NK-92 (cell line): ENCODE measurements around the gene MCCD1.

Experiments
- DNase-seq: peaks from one replicate; lab custom pipeline; 2025; ENCODE audit not compliant: unreplicated experiment; lab: John Stamatoyannopoulos, UW

The MCCD1 gene

DNA sequence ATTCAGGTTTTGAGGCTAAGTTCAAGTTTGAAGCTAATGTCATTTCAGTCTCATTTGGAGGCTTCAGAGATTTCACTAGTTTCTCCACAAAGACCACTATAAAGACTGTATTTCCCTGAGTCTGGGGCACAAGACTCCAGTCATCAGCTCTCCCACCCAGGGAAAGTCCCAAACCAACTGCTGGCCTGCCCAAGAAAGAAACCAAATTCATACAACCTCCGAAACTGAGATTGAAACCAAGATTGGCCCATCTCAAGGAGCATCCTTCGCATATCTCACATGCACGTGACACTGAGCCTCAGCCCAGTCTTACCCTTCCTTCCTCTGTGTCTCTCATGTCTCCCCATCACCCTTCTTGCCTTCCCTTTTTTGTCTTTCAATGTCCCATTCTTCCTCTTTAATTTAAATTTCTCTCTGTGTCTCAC, 39.8 kb downstream of the MCCD1 start:
- DNase-seq, result no peak

DNA sequence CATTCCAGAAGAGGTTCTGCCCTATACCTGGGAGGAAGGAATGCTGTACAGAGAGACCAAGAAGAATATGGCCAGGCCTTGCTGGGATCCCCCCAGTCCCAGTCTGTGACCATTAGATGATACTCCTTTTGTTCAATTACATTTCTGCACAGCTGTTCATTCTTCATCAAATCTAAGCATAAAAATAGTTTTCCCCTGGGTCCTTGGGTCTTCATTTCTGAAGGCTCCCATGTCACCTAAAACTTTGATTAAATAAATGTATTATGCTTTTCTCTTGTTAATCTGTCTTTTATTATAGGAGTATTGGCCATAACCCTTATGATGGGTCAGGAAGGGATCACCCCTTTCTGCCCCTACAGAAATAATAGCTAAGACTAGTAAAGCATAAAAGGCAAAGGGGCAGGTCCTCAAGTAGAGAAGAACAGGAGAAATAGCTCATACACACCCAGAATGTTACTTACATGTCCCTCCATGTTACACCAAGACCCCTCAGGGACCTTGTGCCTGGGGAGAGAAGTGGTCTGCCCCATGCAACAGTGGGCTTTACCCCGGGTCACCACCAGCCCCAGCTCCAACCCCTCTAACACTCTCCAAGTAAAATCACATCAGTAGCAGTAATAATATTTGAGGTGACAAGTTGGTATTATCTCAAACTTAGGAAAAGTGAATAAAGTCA, 41.2 kb downstream of the MCCD1 start:
- no peak for DNase-seq

DNA sequence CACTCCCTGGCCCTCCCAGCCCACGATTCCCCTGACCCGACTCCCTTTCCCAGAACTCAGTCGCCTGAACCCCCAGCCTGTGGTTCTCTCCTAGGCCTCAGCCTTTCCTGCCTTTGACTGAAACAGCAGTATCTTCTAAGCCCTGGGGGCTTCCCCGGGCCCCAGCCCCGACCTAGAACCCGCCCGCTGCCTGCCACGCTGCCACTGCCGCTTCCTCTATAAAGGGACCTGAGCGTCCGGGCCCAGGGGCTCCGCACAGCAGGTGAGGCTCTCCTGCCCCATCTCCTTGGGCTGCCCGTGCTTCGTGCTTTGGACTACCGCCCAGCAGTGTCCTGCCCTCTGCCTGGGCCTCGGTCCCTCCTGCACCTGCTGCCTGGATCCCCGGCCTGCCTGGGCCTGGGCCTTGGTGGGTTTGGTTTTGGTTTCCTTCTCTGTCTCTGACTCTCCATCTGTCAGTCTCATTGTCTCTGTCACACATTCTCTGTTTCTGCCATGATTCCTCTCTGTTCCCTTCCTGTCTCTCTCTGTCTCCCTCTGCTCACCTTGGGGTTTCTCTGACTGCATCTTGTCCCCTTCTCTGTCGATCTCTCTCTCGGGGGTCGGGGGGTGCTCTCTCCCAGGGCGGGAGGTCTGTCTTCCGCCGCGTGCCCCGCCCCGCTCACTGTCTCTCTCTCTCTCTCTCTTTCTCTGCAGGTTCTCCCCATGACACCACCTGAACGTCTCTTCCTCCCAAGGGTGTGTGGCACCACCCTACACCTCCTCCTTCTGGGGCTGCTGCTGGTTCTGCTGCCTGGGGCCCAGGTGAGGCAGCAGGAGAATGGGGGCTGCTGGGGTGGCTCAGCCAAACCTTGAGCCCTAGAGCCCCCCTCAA, 43.5 kb downstream of the MCCD1 start, which contains the start of gene LTA:
Gene LTA (plus strand): TSS at position 249 of the 871 bp plus-strand sequence. CDS start 454 bp downstream, at position 703.
- DNase-seq, result no peak

DNA sequence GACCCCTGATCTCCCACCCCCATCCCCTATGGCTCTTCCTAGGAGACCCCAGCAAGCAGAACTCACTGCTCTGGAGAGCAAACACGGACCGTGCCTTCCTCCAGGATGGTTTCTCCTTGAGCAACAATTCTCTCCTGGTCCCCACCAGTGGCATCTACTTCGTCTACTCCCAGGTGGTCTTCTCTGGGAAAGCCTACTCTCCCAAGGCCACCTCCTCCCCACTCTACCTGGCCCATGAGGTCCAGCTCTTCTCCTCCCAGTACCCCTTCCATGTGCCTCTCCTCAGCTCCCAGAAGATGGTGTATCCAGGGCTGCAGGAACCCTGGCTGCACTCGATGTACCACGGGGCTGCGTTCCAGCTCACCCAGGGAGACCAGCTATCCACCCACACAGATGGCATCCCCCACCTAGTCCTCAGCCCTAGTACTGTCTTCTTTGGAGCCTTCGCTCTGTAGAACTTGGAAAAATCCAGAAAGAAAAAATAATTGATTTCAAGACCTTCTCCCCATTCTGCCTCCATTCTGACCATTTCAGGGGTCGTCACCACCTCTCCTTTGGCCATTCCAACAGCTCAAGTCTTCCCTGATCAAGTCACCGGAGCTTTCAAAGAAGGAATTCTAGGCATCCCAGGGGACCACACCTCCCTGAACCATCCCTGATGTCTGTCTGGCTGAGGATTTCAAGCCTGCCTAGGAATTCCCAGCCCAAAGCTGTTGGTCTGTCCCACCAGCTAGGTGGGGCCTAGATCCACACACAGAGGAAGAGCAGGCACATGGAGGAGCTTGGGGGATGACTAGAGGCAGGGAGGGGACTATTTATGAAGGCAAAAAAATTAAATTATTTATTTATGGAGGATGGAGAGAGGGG, 44.7 kb downstream of the MCCD1 start:
- DNase-seq, result no peak

DNA sequence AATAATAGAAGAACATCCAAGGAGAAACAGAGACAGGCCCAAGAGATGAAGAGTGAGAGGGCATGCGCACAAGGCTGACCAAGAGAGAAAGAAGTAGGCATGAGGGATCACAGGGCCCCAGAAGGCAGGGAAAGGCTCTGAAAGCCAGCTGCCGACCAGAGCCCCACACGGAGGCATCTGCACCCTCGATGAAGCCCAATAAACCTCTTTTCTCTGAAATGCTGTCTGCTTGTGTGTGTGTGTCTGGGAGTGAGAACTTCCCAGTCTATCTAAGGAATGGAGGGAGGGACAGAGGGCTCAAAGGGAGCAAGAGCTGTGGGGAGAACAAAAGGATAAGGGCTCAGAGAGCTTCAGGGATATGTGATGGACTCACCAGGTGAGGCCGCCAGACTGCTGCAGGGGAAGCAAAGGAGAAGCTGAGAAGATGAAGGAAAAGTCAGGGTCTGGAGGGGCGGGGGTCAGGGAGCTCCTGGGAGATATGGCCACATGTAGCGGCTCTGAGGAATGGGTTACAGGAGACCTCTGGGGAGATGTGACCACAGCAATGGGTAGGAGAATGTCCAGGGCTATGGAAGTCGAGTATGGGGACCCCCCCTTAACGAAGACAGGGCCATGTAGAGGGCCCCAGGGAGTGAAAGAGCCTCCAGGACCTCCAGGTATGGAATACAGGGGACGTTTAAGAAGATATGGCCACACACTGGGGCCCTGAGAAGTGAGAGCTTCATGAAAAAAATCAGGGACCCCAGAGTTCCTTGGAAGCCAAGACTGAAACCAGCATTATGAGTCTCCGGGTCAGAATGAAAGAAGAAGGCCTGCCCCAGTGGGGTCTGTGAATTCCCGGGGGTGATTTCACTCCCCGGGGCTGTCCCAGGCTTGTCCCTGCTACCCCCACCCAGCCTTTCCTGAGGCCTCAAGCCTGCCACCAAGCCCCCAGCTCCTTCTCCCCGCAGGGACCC, 45.6 kb downstream of the MCCD1 start:
- DNase-seq, result no peak

DNA sequence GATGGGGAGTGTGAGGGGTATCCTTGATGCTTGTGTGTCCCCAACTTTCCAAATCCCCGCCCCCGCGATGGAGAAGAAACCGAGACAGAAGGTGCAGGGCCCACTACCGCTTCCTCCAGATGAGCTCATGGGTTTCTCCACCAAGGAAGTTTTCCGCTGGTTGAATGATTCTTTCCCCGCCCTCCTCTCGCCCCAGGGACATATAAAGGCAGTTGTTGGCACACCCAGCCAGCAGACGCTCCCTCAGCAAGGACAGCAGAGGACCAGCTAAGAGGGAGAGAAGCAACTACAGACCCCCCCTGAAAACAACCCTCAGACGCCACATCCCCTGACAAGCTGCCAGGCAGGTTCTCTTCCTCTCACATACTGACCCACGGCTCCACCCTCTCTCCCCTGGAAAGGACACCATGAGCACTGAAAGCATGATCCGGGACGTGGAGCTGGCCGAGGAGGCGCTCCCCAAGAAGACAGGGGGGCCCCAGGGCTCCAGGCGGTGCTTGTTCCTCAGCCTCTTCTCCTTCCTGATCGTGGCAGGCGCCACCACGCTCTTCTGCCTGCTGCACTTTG, 46.7 kb downstream of the MCCD1 start, which contains the start of gene TNF:
Gene TNF (plus strand): TSS at position 231 of the 567 bp plus-strand sequence. CDS start 177 bp downstream, at position 408.
- no peak for DNase-seq

DNA sequence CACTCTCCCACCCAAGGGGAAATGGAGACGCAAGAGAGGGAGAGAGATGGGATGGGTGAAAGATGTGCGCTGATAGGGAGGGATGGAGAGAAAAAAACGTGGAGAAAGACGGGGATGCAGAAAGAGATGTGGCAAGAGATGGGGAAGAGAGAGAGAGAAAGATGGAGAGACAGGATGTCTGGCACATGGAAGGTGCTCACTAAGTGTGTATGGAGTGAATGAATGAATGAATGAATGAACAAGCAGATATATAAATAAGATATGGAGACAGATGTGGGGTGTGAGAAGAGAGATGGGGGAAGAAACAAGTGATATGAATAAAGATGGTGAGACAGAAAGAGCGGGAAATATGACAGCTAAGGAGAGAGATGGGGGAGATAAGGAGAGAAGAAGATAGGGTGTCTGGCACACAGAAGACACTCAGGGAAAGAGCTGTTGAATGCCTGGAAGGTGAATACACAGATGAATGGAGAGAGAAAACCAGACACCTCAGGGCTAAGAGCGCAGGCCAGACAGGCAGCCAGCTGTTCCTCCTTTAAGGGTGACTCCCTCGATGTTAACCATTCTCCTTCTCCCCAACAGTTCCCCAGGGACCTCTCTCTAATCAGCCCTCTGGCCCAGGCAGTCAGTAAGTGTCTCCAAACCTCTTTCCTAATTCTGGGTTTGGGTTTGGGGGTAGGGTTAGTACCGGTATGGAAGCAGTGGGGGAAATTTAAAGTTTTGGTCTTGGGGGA, 47.4 kb downstream of the MCCD1 start:
- DNase-seq, result no peak

DNA sequence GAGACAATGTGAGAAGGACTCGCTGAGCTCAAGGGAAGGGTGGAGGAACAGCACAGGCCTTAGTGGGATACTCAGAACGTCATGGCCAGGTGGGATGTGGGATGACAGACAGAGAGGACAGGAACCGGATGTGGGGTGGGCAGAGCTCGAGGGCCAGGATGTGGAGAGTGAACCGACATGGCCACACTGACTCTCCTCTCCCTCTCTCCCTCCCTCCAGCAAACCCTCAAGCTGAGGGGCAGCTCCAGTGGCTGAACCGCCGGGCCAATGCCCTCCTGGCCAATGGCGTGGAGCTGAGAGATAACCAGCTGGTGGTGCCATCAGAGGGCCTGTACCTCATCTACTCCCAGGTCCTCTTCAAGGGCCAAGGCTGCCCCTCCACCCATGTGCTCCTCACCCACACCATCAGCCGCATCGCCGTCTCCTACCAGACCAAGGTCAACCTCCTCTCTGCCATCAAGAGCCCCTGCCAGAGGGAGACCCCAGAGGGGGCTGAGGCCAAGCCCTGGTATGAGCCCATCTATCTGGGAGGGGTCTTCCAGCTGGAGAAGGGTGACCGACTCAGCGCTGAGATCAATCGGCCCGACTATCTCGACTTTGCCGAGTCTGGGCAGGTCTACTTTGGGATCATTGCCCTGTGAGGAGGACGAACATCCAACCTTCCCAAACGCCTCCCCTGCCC, 48.3 kb downstream of the MCCD1 start:
- DNase-seq, result no peak

DNA sequence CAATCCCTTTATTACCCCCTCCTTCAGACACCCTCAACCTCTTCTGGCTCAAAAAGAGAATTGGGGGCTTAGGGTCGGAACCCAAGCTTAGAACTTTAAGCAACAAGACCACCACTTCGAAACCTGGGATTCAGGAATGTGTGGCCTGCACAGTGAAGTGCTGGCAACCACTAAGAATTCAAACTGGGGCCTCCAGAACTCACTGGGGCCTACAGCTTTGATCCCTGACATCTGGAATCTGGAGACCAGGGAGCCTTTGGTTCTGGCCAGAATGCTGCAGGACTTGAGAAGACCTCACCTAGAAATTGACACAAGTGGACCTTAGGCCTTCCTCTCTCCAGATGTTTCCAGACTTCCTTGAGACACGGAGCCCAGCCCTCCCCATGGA, 48.8 kb downstream of the MCCD1 start:
- no peak for DNase-seq

DNA sequence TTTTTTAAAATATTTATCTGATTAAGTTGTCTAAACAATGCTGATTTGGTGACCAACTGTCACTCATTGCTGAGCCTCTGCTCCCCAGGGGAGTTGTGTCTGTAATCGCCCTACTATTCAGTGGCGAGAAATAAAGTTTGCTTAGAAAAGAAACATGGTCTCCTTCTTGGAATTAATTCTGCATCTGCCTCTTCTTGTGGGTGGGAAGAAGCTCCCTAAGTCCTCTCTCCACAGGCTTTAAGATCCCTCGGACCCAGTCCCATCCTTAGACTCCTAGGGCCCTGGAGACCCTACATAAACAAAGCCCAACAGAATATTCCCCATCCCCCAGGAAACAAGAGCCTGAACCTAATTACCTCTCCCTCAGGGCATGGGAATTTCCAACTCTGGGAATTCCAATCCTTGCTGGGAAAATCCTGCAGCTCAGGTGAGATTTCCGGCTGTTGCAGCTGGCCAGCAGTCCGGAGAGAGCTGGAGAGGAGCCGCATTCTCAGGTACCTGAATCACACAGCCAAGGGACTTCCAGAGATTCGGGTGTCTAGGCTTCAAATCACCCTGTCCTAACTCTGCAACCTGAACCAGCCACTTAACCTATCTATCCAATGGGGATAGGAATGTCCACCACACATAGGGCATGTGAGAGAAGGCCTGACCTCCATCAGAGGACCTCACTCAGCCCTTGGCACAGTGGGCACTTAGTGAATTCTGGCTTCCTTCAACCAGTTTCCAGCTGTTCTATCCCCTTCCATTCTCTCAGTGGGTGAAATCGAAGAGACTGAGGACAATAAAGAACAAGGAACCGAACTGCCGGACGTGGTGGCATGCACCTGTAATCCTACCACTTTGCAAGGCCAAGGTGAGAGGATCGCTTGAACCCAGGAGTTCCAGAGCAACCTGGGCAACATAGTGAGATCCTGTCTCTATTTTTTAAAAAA, 49.7 kb downstream of the MCCD1 start:
- DNase-seq, result no peak

DNA sequence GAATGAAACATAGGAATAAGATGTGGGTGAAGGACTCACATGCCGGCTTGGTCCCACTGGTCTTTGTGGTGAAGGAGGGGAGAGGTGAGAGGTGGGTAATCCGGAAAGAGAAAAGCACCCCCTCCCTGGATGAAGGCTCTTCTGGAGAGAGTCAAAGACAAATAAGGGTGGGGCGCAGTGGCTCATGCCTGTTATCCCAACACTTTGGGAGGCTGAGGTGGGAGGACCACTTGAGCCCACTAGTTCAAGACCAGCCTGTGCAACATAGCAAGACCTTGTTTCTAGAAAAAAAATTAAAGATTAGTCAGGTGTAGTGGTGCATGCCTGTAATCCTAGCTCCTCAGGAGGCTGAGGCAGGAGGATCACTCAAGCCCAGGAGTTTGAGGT, 50.4 kb downstream of the MCCD1 start:
- DNase-seq, result no peak
